Fibroblast of lung (primary cell): ENCODE measurements around the gene KCTD4.

Experiments used
- CTCF ChIP-seq, 2 donors: IDR thresholded peaks in 1 of 2; conservative IDR thresholded peaks in 1 of 2; 1 replicate in 1 of 2; 2 replicates in 1 of 2; pipeline ENCODE4 v1.5.1; 2011 to 2012; ENCODE audit warnings: low read length in 2 of 2, control low read depth in 1 of 2, inconsistent platforms in 1 of 2, low read depth in 1 of 2, mild to moderate bottlenecking in 1 of 2
- EZH2 ChIP-seq: IDR thresholded peaks from 2 replicates; pipeline ENCODE4 v1.5.1; 2012; ENCODE audit warnings: low read length, control low read depth, mild to moderate bottlenecking; ENCODE audit errors: missing control alignments

- TF ChIP-seq EZH2 = no peak
- TF ChIP-seq CTCF (conservative IDR thresholded peaks at IDR 0.05 in 1 of 2, IDR thresholded peaks at IDR 0.05 in 1 of 2; ENCODE audit: low read depth in 1 of 2, low read length in 2 of 2) = no peak
Observed at GRCh38 chr13:45178349-45179162, 22.3 kb downstream of the KCTD4 start.
